Rectal smooth muscle tissue (tissue), 1 donor: Measurements from ENCODE around the gene GEN1.

Experiments
- H3K27ac ChIP-seq: one replicate; pipeline ENCODE4 v1.7.0; 2013; ENCODE audit warnings: low read depth, low read length, inconsistent platforms
- H3K27me3 ChIP-seq: one replicate; pipeline ENCODE4 v1.7.0; 2013; ENCODE audit warnings: low read length; ENCODE audit not compliant: control insufficient read depth, insufficient read depth
- H3K36me3 ChIP-seq: one replicate; pipeline ENCODE4 v1.7.0; 2013; ENCODE audit warnings: low read length; ENCODE audit not compliant: control insufficient read depth, insufficient read depth
- H3K4me1 ChIP-seq: one replicate; pipeline ENCODE4 v1.7.0; 2013; ENCODE audit warnings: low read length; ENCODE audit not compliant: control insufficient read depth, insufficient read depth
- H3K4me3 ChIP-seq: one replicate; pipeline ENCODE4 v1.7.0; 2013; ENCODE audit warnings: low read length
- H3K9ac ChIP-seq: one replicate; pipeline ENCODE4 v1.7.0; 2013; ENCODE audit warnings: low read length

Gene GEN1

GRCh38 chr2:17735864-17736263, 18.1 kb upstream of the GEN1 start:
- H3K4me1 ChIP-seq: no peaks in the 10 kb centered on the region
- no peaks in the 10 kb centered on the region for H3K27me3 ChIP-seq
- H3K36me3 ChIP-seq: peaks cover 7% of the 10 kb centered on the region
- no peak overlapping the region for H3K4me3 ChIP-seq
- H3K9ac ChIP-seq: no peak overlapping the region
- H3K27ac ChIP-seq: no peak overlapping the region

- H3K27me3 ChIP-seq: no peaks in the 10 kb centered on the region
- H3K4me1 ChIP-seq: no peaks in the 10 kb centered on the region
- H3K36me3 ChIP-seq: peaks cover 6% of the 10 kb centered on the region
- H3K4me3 ChIP-seq: no peak overlapping the region
- H3K9ac ChIP-seq: no peak overlapping the region
- H3K27ac ChIP-seq: no peak overlapping the region
Observed at GRCh38 chr2:17736989-17737388, 16.9 kb upstream of the GEN1 start.

GRCh38 chr2:17740203-17740602, 13.7 kb upstream of the GEN1 start:
- H3K36me3 ChIP-seq: peaks cover 8% of the 10 kb centered on the region
- H3K27ac ChIP-seq: no peak overlapping the region
- H3K4me3 ChIP-seq: no peak overlapping the region
- H3K27me3 ChIP-seq: no peaks in the 10 kb centered on the region
- no peak overlapping the region for H3K9ac ChIP-seq
- H3K4me1 ChIP-seq: no peaks in the 10 kb centered on the region

GRCh38 chr2:17747684-17748452, 6.1 kb upstream of the GEN1 start:
- no peak overlapping the region for H3K4me3 ChIP-seq
- H3K36me3 ChIP-seq: peaks cover 3% of the 10 kb centered on the region
- no peak overlapping the region for H3K9ac ChIP-seq
- H3K27ac ChIP-seq: no peak overlapping the region
- no peaks in the 10 kb centered on the region for H3K4me1 ChIP-seq
- H3K27me3 ChIP-seq: no peaks in the 10 kb centered on the region

- Histone ChIP-seq H3K27ac (no peak overlapping the region), H3K4me3 (no peak overlapping the region), H3K9ac (no peak overlapping the region), H3K4me1 (no peaks in the 10 kb centered on the region), H3K36me3 (peaks cover 3% of the 10 kb centered on the region), H3K27me3 (no peaks in the 10 kb centered on the region)
Observed at GRCh38 chr2:17748745-17749144, 5.2 kb upstream of the GEN1 start.

GRCh38 chr2:17749753-17750438, 4.0 kb upstream of the GEN1 start:
- Histone ChIP-seq H3K36me3 (no peaks in the 10 kb centered on the region), H3K27me3 (no peaks in the 10 kb centered on the region), H3K27ac (no peak overlapping the region), H3K9ac (no peak overlapping the region), H3K4me3 (no peak overlapping the region), H3K4me1 (peaks cover 5% of the 10 kb centered on the region)

- Histone ChIP-seq H3K4me1 (peaks cover 5% of the 10 kb centered on the region), H3K36me3 (no peaks in the 10 kb centered on the region), H3K9ac (no peak overlapping the region), H3K27me3 (no peaks in the 10 kb centered on the region), H3K4me3 (no peak overlapping the region), H3K27ac (no peak overlapping the region)
Observed at GRCh38 chr2:17752246-17752645, 1.7 kb upstream of the GEN1 start.

- Histone ChIP-seq H3K36me3 (no peaks in the 10 kb centered on the region), H3K4me3 (peak overlapping the region; percentile 71), H3K4me1 (peaks cover 5% of the 10 kb centered on the region), H3K27ac (peak overlapping the region; percentile 94), H3K9ac (peak overlapping the region; percentile 54), H3K27me3 (no peaks in the 10 kb centered on the region)
Observed at GRCh38 chr2:17752892-17753802, 791 bp upstream of the GEN1 start.

- Histone ChIP-seq H3K27ac (no peak overlapping the region), H3K9ac (peak overlapping the region; percentile 19), H3K4me1 (peaks cover 5% of the 10 kb centered on the region)
Observed at GRCh38 chr2:17754773-17755425, 961 bp downstream of the GEN1 start.

GRCh38 chr2:17756668-17757067, 2.7 kb downstream of the GEN1 start:
- no peaks in the 10 kb centered on the region for H3K27me3 ChIP-seq
- no peak overlapping the region for H3K4me3 ChIP-seq
- peaks cover 5% of the 10 kb centered on the region for H3K4me1 ChIP-seq
- H3K9ac ChIP-seq: no peak overlapping the region
- no peak overlapping the region for H3K27ac ChIP-seq
- H3K36me3 ChIP-seq: no peaks in the 10 kb centered on the region

More at GRCh38 chr2:17754773-17755425, 961 bp downstream of the GEN1 start:
- no peaks in the 10 kb centered on the region for H3K36me3 ChIP-seq
- H3K27me3 ChIP-seq: no peaks in the 10 kb centered on the region
- peak overlapping the region; percentile 71 for H3K4me3 ChIP-seq

- no peak overlapping the region for H3K27ac ChIP-seq
- H3K36me3 ChIP-seq: no peaks in the 10 kb centered on the region
- H3K4me3 ChIP-seq: no peak overlapping the region
- H3K9ac ChIP-seq: no peak overlapping the region
- H3K27me3 ChIP-seq: no peaks in the 10 kb centered on the region
- peaks cover 5% of the 10 kb centered on the region for H3K4me1 ChIP-seq
Observed at GRCh38 chr2:17757321-17757720, 3.4 kb downstream of the GEN1 start.

- peaks cover 5% of the 10 kb centered on the region for H3K4me1 ChIP-seq
Observed at GRCh38 chr2:17758118-17758517, 4.2 kb downstream of the GEN1 start.

More at GRCh38 chr2:17758118-17758517, 4.2 kb downstream of the GEN1 start:
- Histone ChIP-seq H3K27ac (no peak overlapping the region), H3K9ac (no peak overlapping the region), H3K4me3 (no peak overlapping the region), H3K27me3 (no peaks in the 10 kb centered on the region), H3K36me3 (no peaks in the 10 kb centered on the region)
